T-helper 2 cell treated with Interferon-gamma antibody and Interleukin-4, amounts not matched to agents 5 μg/mL and 100 μg/mL, for 36 hours (primary cell): Measurements from ENCODE around the gene GIN1.

Experiments
- DNase-seq: peaks from one replicate; pipeline ENCODE4 v3.0.0; 2021; ENCODE audit warnings: low spot score
- H3K27ac Mint-ChIP-seq: one replicate; pipeline ENCODE4 v1.8.0; 2021; ENCODE audit warnings: mild to moderate bottlenecking, mixed read lengths
- H3K27me3 Mint-ChIP-seq: one replicate; pipeline ENCODE4 v1.8.0; 2021; ENCODE audit warnings: low read depth, mixed read lengths
- H3K36me3 Mint-ChIP-seq: one replicate; pipeline ENCODE4 v1.8.0; 2021; ENCODE audit warnings: low read depth, mixed read lengths
- H3K4me1 Mint-ChIP-seq: one replicate; pipeline ENCODE4 v1.8.0; 2021; ENCODE audit warnings: low read depth, mixed read lengths
- H3K4me3 Mint-ChIP-seq: one replicate; pipeline ENCODE4 v1.8.0; 2022; ENCODE audit warnings: mild to moderate bottlenecking, moderate library complexity, mixed read lengths
- H3K9me3 Mint-ChIP-seq: one replicate; pipeline ENCODE4 v1.8.0; 2021; ENCODE audit warnings: mixed read lengths

The GIN1 gene

GRCh38 chr5:103041071-103041676 is 78.8 kb downstream of the GIN1 start:
- no peak for DNase-seq
- no peak overlapping the region for H3K27ac Mint-ChIP-seq
- H3K27me3 Mint-ChIP-seq: peaks cover 11% of the 10 kb centered on the region
- H3K36me3 Mint-ChIP-seq: no peaks in the 10 kb centered on the region
- no peaks in the 10 kb centered on the region for H3K4me1 Mint-ChIP-seq
- no peaks in the 10 kb centered on the region for H3K9me3 Mint-ChIP-seq
- H3K4me3 Mint-ChIP-seq: no peak overlapping the region

GRCh38 chr5:103037673-103038455 is 82.1 kb downstream of the GIN1 start:
- Mint-ChIP-seq H3K4me3 (no peak overlapping the region), H3K27ac (no peak overlapping the region), H3K36me3 (no peaks in the 10 kb centered on the region), H3K27me3 (peaks cover 6% of the 10 kb centered on the region), H3K4me1 (no peaks in the 10 kb centered on the region), H3K9me3 (no peaks in the 10 kb centered on the region)
- no peak for DNase-seq

DNA sequence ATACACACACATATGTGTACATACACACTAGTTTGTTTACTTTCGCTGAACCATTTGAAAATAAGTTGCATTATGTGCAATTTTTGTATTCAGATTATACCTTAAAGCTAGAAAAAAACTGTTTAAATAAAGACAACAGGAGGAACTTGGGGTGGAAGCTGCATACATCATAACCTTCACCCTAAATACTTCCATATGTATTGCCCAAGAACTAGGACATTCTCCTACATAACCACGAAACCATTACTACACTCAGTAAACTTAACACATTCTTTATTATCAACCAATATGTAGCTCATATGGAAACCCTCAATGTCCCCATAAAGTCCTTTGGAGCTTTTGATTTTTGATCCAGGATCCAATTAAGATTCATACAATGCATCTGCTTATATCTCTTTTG is 83.3 kb downstream of the GIN1 start:
- Mint-ChIP-seq H3K27me3 (no peaks in the 10 kb centered on the region), H3K36me3 (no peaks in the 10 kb centered on the region), H3K9me3 (no peaks in the 10 kb centered on the region), H3K4me1 (no peaks in the 10 kb centered on the region), H3K27ac (no peak overlapping the region), H3K4me3 (no peak overlapping the region)
- no peak for DNase-seq
